SU-DHL-6 (cell line): ENCODE measurements around the gene MERTK.

ENCODE experiments used
- CTCF ChIP-seq: fragments of 200-600 bp; sonication (generic); IDR thresholded peaks from one replicate; pipeline ENCODE4 v1.5.1; 2017; ENCODE audit warnings: antibody characterized with exemption, mild to moderate bottlenecking, low read length, moderate library complexity; ENCODE audit not compliant: insufficient read depth, poor library complexity, severe bottlenecking
- EZH2phosphoT487 ChIP-seq: fragments of 200-600 bp; sonication (generic), shearing (Covaris generic); conservative IDR thresholded peaks from 2 replicates; pipeline ENCODE4 v1.6.1; 2018; ENCODE audit warnings: mild to moderate bottlenecking, antibody characterized with exemption, low read length, moderate library complexity, mixed read lengths

GRCh38 chr2:111946294-111947114 is 48.1 kb downstream of the MERTK start:
- no peak for TF ChIP-seq CTCF
- no peak for TF ChIP-seq EZH2phosphoT487
